Panc1 (cell line): ENCODE measurements around the gene ABCD4. TPM values are rescaled to one million over a fixed set of nuclear protein-coding genes. Genes with fewer than 3 reads are reported as not detected.
A peak's percentile ranks its signal among the peaks of the same experiment; 100 is the strongest.

Experiments
- ATAC-seq: fragments of 200-7000 bp; cut with Tn5 transposase; 2 replicates; pipeline ENCODE4 v1.9.1; 2020; ENCODE audit warnings: mild to moderate bottlenecking, moderate library complexity
- BruUV-seq: library from RNA; stranded (reverse); fragments of 400-500 nt; replicated peaks from 2 replicates; lab custom pipeline; 2021; lab: Mats Ljungman, UMichigan
- CTCF ChIA-PET: fragments of 300-600 bp; sonication (Branson Sonifier 250); formaldehyde crosslinking; loops from one replicate; lab custom pipeline; 2022; ENCODE audit warnings: antibody characterized with exemption; lab: Charles Lee
- POLR2A ChIA-PET: fragments of 300-600 bp; sonication (Branson Sonifier 250); formaldehyde crosslinking; loops from one replicate; lab custom pipeline; 2022; ENCODE audit warnings: antibody characterized with exemption; lab: Charles Lee
- DNase-seq: peaks from one replicate; pipeline ENCODE4 v3.0.0-alpha.2; 2010; ENCODE audit warnings: low read depth, low spot score
- H3K27ac ChIP-seq: 2 replicates; pipeline ENCODE4 v1.5.1; 2011; ENCODE audit warnings: mild to moderate bottlenecking, low read length, inconsistent platforms
- H3K27me3 ChIP-seq: fragments of 200-500 bp; sonication (Bioruptor generic); 2 replicates; pipeline ENCODE4 v1.6.0; 2014; ENCODE audit warnings: low read length, inconsistent platforms; ENCODE audit not compliant: control insufficient read depth, insufficient read depth
- H3K36me3 ChIP-seq: fragments of 200-500 bp; sonication (Bioruptor generic); 2 replicates; pipeline ENCODE4 v1.5.1; 2014; ENCODE audit warnings: inconsistent platforms, mild to moderate bottlenecking, low read length, moderate library complexity; ENCODE audit not compliant: control insufficient read depth, insufficient read depth
- H3K4me1 ChIP-seq: 2 replicates; pipeline ENCODE4 v1.5.1; 2011; ENCODE audit warnings: inconsistent platforms, mild to moderate bottlenecking, low read length, moderate library complexity; ENCODE audit not compliant: control insufficient read depth, insufficient read depth
- H3K4me3 ChIP-seq, 2 experiments: 2 replicates each; pipeline ENCODE4 v1.5.1; 2011 to 2012; ENCODE audit warnings: low read depth in 2 of 2, low read length in 2 of 2, mild to moderate bottlenecking in 2 of 2, inconsistent platforms in 1 of 2, moderate library complexity in 1 of 2
- H3K9me3 ChIP-seq: fragments of 200-500 bp; sonication (Bioruptor generic); 2 replicates; pipeline ENCODE4 v1.5.1; 2014; ENCODE audit warnings: low read depth, mild to moderate bottlenecking, inconsistent platforms, low read length, moderate library complexity; ENCODE audit not compliant: control insufficient read depth, insufficient read depth
- POLR2AphosphoS5 ChIP-seq: IDR thresholded peaks from 2 replicates; pipeline ENCODE4 v1.6.1; 2012; ENCODE audit warnings: mild to moderate bottlenecking, low read depth, low read length, moderate library complexity
- SIN3A ChIP-seq: IDR thresholded peaks from 2 replicates; pipeline ENCODE4 v1.6.1; 2012; ENCODE audit warnings: low read depth, mild to moderate bottlenecking, low read length, moderate library complexity, borderline replicate concordance; ENCODE audit not compliant: insufficient read depth
- TCF7L2 ChIP-seq: IDR thresholded peaks from 2 replicates; pipeline ENCODE4 v1.6.1; 2011; ENCODE audit warnings: mild to moderate bottlenecking, low read depth, low read length, inconsistent platforms
- in situ Hi-C: cut with HindIII; loops from 2 replicates; pipeline ENCODE4 v1.10.0; 2016; ENCODE audit warnings: low sequenced_read_pairs, low pct_unique_long_range_greater_than_20kb
- intact Hi-C: fragments of 100-400 bp; cut with micrococcal nuclease; formaldehyde crosslinking; loops from one replicate; pipeline ENCODE4 v1.10.0; 2022; ENCODE audit not compliant: unreplicated experiment
- total RNA-seq: library from RNA; stranded (reverse); gene quantifications from one replicate; pipeline ENCODE4 v1.2.1, GENCODE V29; 2021; ENCODE audit not compliant: unreplicated experiment
- TF ChIP-seq, protein P1 (sequence below): fragments of 450-650 bp; IDR thresholded peaks from 2 replicates; pipeline ENCODE4 v1.5.1; 2017; ENCODE audit warnings: mild to moderate bottlenecking
- TF ChIP-seq, protein P2 (sequence below), 2 experiments: IDR thresholded peaks; 2 replicates each; pipeline ENCODE4 v1.6.1; 2011 to 2012; ENCODE audit warnings: low read depth in 2 of 2, control low read depth in 1 of 2, low read length in 1 of 2, mild to moderate bottlenecking in 1 of 2, moderate library complexity in 1 of 2; ENCODE audit not compliant: insufficient read depth in 1 of 2

The ABCD4 gene
- total RNA-seq, 1 experiment from 2014 or later, result 24.4 TPM

DNA sequence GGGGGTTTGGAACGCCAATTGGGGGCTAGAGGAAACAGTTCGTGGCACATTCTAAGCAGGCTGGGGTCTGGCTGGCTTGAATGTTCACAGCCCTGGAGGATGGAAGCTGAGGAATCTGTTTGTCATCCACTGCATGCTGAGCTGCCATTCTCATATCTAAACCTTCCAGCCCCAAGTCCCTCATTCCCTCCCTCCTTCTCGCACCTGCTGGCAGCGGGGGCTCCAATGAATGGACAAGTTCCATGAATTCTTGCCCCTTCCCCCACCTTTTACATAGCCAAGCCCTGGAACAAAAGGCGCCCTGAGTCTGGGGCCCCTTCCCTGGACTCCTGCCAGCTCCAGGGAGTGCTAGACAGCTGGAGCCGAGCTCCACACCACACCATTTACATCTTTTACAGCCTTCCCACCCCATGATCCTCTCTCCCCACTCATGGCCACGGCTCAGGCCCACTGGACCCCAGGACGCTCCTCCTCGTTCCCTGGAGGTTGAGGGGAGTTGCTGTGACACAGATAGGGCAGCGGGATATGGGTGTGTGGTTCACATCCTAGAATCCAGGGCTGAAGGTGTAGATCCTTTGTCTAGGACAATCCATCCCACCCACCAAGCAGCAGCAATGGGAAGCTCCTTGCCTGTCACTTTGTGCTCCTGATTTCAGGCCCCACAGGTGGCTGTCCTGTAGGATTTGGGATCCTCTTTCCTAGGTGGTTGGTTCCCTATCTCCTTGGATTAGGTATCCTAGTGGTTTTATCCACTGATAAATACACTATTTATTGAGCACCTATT lies 23.8 kb upstream of the ABCD4 start:
- CTCF ChIA-PET, result interaction anchor here (0.6 kb wide), 1 partner anchor 15 kb away, joined by 4 read pairs; no protein-coding TSS in a partner anchor
- H3K27me3 ChIP-seq, result no peaks in the 10 kb centered on the region
- BruUV-seq, result no TSS peak
- H3K9me3 ChIP-seq, result no peaks in the 10 kb centered on the region
- no peak for ATAC-seq
- no peaks in the 10 kb centered on the region for H3K36me3 ChIP-seq
- POLR2A ChIA-PET, result interaction anchor here (0.7 kb wide), 1 partner anchor 57 kb away, joined by 5 read pairs; no protein-coding TSS in a partner anchor
- in situ Hi-C loops, result no loop called here
- intact Hi-C loops, result no loop called here
- TF ChIP-seq TCF7L2, result no peak
- H3K27ac ChIP-seq, result no peak overlapping the region
- H3K4me1 ChIP-seq, result no peaks in the 10 kb centered on the region
- DNase-seq, result no peak
- H3K4me3 ChIP-seq, result no peak overlapping the region

DNA sequence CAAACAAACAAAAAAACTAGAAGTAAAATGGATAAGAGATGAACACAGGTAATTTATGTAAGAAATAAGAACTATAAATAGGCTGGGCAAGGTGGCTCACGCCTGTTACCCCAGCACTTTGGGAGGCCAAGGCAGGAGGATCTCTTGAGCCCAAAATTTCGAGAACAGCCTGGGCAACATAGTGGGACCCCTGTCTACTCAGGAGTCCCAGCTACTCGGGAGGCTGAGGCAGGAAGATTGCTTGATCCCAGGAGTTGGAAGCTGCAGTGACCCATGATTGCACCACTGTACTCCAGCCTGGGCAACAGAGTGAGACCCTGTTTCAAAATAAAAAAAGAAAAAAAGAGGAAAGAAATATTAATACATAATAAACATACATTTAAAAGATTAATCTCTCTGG lies 22.7 kb upstream of the ABCD4 start:
- no TSS peak for BruUV-seq
- H3K4me3 ChIP-seq, result no peak overlapping the region
- in situ Hi-C loops, result no loop called here
- TF ChIP-seq TCF7L2, result no peak
- no peak for TF ChIP-seq SIN3A
- TF ChIP-seq, protein P1, sequence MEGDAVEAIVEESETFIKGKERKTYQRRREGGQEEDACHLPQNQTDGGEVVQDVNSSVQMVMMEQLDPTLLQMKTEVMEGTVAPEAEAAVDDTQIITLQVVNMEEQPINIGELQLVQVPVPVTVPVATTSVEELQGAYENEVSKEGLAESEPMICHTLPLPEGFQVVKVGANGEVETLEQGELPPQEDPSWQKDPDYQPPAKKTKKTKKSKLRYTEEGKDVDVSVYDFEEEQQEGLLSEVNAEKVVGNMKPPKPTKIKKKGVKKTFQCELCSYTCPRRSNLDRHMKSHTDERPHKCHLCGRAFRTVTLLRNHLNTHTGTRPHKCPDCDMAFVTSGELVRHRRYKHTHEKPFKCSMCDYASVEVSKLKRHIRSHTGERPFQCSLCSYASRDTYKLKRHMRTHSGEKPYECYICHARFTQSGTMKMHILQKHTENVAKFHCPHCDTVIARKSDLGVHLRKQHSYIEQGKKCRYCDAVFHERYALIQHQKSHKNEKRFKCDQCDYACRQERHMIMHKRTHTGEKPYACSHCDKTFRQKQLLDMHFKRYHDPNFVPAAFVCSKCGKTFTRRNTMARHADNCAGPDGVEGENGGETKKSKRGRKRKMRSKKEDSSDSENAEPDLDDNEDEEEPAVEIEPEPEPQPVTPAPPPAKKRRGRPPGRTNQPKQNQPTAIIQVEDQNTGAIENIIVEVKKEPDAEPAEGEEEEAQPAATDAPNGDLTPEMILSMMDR, result no peak
- TF ChIP-seq POLR2AphosphoS5, result no peak
- TF ChIP-seq, protein P2, sequence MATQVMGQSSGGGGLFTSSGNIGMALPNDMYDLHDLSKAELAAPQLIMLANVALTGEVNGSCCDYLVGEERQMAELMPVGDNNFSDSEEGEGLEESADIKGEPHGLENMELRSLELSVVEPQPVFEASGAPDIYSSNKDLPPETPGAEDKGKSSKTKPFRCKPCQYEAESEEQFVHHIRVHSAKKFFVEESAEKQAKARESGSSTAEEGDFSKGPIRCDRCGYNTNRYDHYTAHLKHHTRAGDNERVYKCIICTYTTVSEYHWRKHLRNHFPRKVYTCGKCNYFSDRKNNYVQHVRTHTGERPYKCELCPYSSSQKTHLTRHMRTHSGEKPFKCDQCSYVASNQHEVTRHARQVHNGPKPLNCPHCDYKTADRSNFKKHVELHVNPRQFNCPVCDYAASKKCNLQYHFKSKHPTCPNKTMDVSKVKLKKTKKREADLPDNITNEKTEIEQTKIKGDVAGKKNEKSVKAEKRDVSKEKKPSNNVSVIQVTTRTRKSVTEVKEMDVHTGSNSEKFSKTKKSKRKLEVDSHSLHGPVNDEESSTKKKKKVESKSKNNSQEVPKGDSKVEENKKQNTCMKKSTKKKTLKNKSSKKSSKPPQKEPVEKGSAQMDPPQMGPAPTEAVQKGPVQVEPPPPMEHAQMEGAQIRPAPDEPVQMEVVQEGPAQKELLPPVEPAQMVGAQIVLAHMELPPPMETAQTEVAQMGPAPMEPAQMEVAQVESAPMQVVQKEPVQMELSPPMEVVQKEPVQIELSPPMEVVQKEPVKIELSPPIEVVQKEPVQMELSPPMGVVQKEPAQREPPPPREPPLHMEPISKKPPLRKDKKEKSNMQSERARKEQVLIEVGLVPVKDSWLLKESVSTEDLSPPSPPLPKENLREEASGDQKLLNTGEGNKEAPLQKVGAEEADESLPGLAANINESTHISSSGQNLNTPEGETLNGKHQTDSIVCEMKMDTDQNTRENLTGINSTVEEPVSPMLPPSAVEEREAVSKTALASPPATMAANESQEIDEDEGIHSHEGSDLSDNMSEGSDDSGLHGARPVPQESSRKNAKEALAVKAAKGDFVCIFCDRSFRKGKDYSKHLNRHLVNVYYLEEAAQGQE (IDR thresholded peaks at IDR 0.05; ENCODE audit: insufficient read depth in 1 of 2, low read depth in 2 of 2, low read length in 1 of 2), result no peak
- no peak overlapping the region for H3K27ac ChIP-seq
- no peaks in the 10 kb centered on the region for H3K9me3 ChIP-seq
- no peaks in the 10 kb centered on the region for H3K27me3 ChIP-seq
- ChIA-PET CTCF (no interaction called here), POLR2A (no interaction called here)
- ATAC-seq, result no peak
- intact Hi-C loops, result no loop called here
- H3K36me3 ChIP-seq, result no peaks in the 10 kb centered on the region
- H3K4me1 ChIP-seq, result no peaks in the 10 kb centered on the region
- DNase-seq, result no peak

DNA sequence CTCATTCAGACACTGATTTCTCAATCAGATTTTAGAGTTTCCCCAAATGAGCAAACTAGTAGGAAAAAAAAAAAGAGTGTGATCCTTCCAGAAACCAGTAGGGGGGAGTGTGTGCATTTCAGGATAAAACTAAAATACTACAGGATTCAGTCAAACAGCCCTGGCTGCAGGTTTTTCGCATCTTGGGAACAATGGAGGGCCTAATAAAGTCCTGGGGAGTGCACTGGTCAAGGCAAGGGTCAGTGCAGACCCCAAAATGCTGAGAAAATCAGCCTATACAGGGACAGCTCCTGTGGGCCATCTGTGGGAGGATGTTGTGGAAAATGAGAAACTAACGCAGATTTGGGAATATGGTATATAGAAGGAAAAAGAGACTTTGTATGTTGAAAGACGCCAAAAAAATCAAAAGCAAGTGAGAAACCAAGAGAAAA lies 22.2 kb upstream of the ABCD4 start:
- in situ Hi-C loops, result no loop called here
- H3K4me3 ChIP-seq, result no peak overlapping the region
- DNase-seq (no peak), ATAC-seq (no peak)
- no peaks in the 10 kb centered on the region for H3K9me3 ChIP-seq
- ChIA-PET CTCF (interaction anchor here (0.7 kb wide), 1 partner anchor 439 kb away, joined by 4 read pairs; no protein-coding TSS in a partner anchor), POLR2A (no interaction called here)
- no peaks in the 10 kb centered on the region for H3K36me3 ChIP-seq
- H3K27me3 ChIP-seq, result no peaks in the 10 kb centered on the region
- H3K27ac ChIP-seq, result no peak overlapping the region
- TF ChIP-seq, protein P1, result peak; percentile 79
- TF ChIP-seq, protein P2 (IDR thresholded peaks at IDR 0.05; ENCODE audit: insufficient read depth in 1 of 2, low read depth in 2 of 2, low read length in 1 of 2), result no peak
- no peak for TF ChIP-seq TCF7L2
- no TSS peak for BruUV-seq
- no peaks in the 10 kb centered on the region for H3K4me1 ChIP-seq
- intact Hi-C loops, result no loop called here
